Measurements from ENCODE around the gene CADM2.

The CADM2 gene

DNA sequence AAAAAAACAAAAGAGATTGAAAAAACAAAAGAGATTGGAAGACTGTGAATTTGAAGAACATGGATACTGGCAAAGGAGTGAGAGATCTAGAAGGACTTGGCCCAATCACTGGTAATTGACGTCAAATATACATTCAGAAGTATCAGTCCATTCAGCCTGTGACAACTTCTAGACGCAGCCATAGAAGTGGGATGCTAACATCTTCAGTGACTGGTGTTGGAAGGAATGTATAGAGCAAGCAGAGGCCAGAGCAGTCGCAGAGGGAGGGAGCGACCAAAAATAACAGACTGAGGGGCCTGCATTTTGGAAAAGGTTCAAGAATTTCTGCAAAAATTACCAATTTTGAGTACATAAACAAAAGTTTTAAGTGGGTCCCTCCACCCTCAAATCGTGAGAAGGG is 473.3 kb downstream of the CADM2 start:
- Mint-ChIP-seq H3K36me3 (ENCODE audit: low read depth) (no peaks in the 10 kb centered on the region), H3K4me1 (no peaks in the 10 kb centered on the region), H3K27ac (no peak overlapping the region), H3K27me3 (ENCODE audit: low read depth, poor library complexity) (peaks cover 4% of the 10 kb centered on the region), H3K4me3 (no peak overlapping the region), H3K9me3 (no peaks in the 10 kb centered on the region)
- no peak for DNase-seq
- TF ChIP-seq, protein P1, sequence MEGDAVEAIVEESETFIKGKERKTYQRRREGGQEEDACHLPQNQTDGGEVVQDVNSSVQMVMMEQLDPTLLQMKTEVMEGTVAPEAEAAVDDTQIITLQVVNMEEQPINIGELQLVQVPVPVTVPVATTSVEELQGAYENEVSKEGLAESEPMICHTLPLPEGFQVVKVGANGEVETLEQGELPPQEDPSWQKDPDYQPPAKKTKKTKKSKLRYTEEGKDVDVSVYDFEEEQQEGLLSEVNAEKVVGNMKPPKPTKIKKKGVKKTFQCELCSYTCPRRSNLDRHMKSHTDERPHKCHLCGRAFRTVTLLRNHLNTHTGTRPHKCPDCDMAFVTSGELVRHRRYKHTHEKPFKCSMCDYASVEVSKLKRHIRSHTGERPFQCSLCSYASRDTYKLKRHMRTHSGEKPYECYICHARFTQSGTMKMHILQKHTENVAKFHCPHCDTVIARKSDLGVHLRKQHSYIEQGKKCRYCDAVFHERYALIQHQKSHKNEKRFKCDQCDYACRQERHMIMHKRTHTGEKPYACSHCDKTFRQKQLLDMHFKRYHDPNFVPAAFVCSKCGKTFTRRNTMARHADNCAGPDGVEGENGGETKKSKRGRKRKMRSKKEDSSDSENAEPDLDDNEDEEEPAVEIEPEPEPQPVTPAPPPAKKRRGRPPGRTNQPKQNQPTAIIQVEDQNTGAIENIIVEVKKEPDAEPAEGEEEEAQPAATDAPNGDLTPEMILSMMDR (IDR thresholded peaks at IDR 0.05), result no peak

DNA sequence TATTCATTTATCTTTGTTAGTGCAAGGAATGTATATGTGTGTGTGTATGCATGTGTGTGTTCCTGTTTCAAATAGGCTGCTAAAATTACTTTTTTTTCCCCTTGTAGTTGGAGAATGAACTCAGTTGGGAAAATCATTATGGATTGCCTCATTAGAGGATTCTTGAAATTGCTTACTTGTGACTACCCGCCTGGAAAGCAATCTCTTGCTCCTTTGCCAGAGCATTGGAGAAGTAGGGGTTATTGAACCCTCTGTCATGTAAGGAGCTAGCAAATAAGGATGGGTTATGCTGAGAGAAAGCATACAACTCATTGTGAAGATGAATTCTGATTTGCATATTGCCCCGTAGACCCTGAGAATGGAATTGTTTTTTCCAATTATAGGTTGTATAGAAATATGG is 474.5 kb downstream of the CADM2 start:
- H3K4me1 Mint-ChIP-seq, result no peaks in the 10 kb centered on the region
- peaks cover 4% of the 10 kb centered on the region for H3K27me3 Mint-ChIP-seq (ENCODE audit: low read depth, poor library complexity)
- no peaks in the 10 kb centered on the region for H3K36me3 Mint-ChIP-seq (ENCODE audit: low read depth)
- TF ChIP-seq, protein P1 (IDR thresholded peaks at IDR 0.05), result no peak
- DNase-seq, result no peak
- no peak overlapping the region for H3K4me3 Mint-ChIP-seq
- no peaks in the 10 kb centered on the region for H3K9me3 Mint-ChIP-seq
- no peak overlapping the region for H3K27ac Mint-ChIP-seq

DNA sequence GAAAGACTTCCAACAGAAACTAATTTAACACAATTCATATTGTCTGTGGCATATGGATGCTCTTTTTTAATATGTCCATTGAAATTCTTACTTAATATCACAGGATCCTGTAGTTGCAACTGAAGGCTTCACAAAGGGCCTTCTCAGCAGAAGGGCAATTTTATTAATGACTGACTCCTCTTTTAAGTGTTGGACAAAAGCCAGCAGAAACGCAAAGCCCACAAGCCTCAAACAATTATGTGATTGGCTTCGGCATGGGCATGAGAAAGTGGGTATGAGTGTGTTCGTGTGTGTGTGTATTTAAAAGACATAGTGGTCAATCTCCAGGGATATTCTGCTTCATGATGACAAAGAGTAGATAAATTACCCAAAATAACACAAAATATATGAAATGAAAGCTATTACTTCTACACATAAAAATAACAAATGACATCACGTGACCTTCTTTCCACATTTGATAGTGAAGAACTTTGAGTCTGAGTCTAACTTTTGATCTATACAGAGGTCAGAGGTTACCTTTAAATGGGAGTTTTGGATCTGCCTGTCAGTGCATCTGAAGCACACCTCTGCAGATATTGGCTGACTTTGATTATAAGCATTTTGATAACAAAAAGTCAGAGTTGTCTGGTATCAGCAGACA is 496.9 kb downstream of the CADM2 start:
- H3K4me3 Mint-ChIP-seq, result no peak overlapping the region
- no peak overlapping the region for H3K27ac Mint-ChIP-seq
- H3K36me3 Mint-ChIP-seq (ENCODE audit: low read depth), result no peaks in the 10 kb centered on the region
- no peak for DNase-seq
- TF ChIP-seq, protein P1 (IDR thresholded peaks at IDR 0.05), result no peak
- H3K4me1 Mint-ChIP-seq, result no peaks in the 10 kb centered on the region
- H3K9me3 Mint-ChIP-seq, result no peaks in the 10 kb centered on the region
- H3K27me3 Mint-ChIP-seq (ENCODE audit: low read depth, poor library complexity), result no peaks in the 10 kb centered on the region

DNA sequence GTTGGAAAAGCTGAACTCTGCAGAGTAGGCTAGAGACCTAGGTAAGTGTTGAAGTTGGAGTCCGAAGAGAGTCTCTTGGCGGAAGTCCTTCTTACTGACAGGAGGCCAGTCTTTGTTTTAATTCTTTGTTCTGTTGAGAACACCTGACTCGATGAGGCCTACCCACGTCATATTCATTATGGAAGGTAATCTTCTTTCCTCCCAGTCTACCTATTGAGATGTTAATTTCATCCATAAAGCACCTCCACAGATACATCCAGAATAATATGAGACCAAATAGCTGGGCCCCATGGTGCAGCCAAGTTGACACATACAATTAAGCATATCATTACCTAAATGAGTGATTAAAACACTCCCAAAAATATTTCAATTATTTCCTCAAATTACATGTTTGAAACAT is 515.5 kb downstream of the CADM2 start:
- Mint-ChIP-seq H3K27ac (no peak overlapping the region), H3K9me3 (no peaks in the 10 kb centered on the region), H3K27me3 (ENCODE audit: low read depth, poor library complexity) (no peaks in the 10 kb centered on the region), H3K36me3 (ENCODE audit: low read depth) (no peaks in the 10 kb centered on the region), H3K4me3 (no peak overlapping the region), H3K4me1 (no peaks in the 10 kb centered on the region)
- DNase-seq, result no peak
- TF ChIP-seq, protein P1 (IDR thresholded peaks at IDR 0.05), result no peak

DNA sequence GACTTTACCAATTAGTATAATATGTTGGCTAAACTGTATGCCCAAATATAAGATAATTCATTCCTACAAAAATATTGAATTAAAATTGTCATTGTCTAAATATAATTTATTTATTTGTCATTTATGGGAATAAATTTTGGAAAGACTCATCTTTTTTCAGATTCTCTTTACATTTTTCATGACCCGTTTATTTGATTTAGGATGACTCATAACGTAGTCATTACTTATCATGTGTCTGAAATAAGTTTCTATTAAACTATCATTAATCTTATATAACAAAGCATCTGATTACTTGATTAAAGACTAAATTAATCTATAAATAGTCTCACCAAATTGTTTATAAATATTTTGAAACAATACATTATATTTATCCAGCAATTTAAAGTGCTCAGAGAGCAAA is 516.6 kb downstream of the CADM2 start:
- Mint-ChIP-seq H3K4me3 (no peak overlapping the region), H3K9me3 (no peaks in the 10 kb centered on the region), H3K27ac (no peak overlapping the region), H3K27me3 (ENCODE audit: low read depth, poor library complexity) (no peaks in the 10 kb centered on the region), H3K4me1 (no peaks in the 10 kb centered on the region), H3K36me3 (ENCODE audit: low read depth) (no peaks in the 10 kb centered on the region)
- TF ChIP-seq, protein P1 (IDR thresholded peaks at IDR 0.05), result no peak
- DNase-seq, result no peak

DNA sequence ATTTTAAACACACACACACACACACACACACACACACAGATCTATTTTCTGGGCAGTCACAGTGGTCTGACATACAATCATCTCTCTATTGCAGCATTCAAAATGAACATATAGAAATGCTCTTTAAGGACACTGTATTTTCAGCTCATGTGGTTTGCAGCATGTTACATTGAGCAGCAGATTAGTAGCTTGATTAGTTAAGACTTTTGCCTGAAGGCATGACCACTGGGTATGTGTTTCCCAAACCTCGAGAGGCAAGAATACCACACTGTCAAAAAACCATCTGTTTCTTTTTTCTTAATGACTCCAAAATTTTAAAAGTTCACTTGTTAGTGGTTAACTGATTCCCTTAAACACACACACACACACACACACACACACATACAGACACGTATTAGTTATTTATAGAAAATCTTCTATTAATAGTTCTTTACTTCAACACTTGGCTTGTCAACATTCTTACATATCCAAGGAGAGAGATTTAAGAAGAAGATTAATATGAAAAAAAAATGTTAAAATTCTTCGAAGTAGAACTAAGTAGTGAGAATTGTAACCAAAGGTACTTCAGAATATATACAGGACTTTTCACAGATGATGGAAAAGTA is 518.2 kb downstream of the CADM2 start:
- TF ChIP-seq, protein P1 (IDR thresholded peaks at IDR 0.05), result no peak
- H3K27me3 Mint-ChIP-seq (ENCODE audit: low read depth, poor library complexity), result no peaks in the 10 kb centered on the region
- no peaks in the 10 kb centered on the region for H3K4me1 Mint-ChIP-seq
- no peak for DNase-seq
- H3K36me3 Mint-ChIP-seq (ENCODE audit: low read depth), result no peaks in the 10 kb centered on the region
- no peaks in the 10 kb centered on the region for H3K9me3 Mint-ChIP-seq
- no peak overlapping the region for H3K4me3 Mint-ChIP-seq
- no peak overlapping the region for H3K27ac Mint-ChIP-seq
